ENCODE results near the gene PPIA. TPM values are rescaled to one million over a fixed set of nuclear protein-coding genes. Genes with fewer than 3 reads are reported as not detected.
A peak's percentile ranks its signal among the peaks of the same experiment; 100 is the strongest.

Gene PPIA
- polyA plus RNA-seq, 3 donors = 1,614 to 2,276 (median 2,037) TPM

DNA sequence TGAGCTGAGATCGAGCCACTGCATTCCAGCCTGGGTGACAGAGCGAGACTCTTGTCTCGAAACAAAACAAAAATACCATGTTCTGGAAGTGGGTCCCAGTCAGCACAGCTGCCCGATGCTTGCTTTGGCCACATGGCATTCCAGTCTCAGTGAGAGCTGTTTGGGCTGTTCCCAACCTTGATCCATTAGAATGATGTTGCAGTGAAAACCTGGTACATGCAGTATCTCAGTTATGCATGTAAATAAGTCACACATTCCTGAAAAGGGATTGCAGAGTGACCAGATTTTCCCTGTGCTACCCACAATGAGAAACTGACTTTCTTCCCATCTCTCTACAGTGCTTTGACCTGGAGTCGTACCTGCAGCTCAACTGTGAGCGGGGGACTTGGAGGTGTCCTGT lies 32.4 kb upstream of the PPIA start:
- H3K4me3 ChIP-seq (replicated peaks in 1 of 3; ENCODE audit: low read depth in 2 of 3, low read length in 3 of 3) = no peak overlapping the region
- no peak overlapping the region for H3K27ac ChIP-seq (ENCODE audit: low read depth in 1 of 2, low read length in 2 of 2)
- no peaks in the 10 kb centered on the region for H4K20me1 ChIP-seq (ENCODE audit: insufficient read depth, low read length)
- Mint-ChIP-seq H3K4me1 (peaks cover 17% of the 10 kb centered on the region), H3K27ac (peak overlapping the region in 1 of 7 donors; percentile 34), H3K9me3 (no peaks in the 10 kb centered on the region), H3K27me3 (ENCODE audit: low read depth in 3 of 3) (peaks cover 0 to 2% (median 2%) of the 10 kb centered on the region in 3 donors), H3K36me3 (peaks cover 81 to 90% of the 10 kb centered on the region in 2 donors), H3K4me3 (no peak overlapping the region)
- intact Hi-C loops (cut with micrococcal nuclease) = loop anchor here in 1 of 2 donors (10.0 kb wide), 1 partner anchor 171 kb away; no protein-coding TSS in a partner anchor
- H3K9ac ChIP-seq (ENCODE audit: insufficient read depth, low read length, poor library complexity, severe bottlenecking) = no peak overlapping the region
- TF ChIP-seq, protein P1, sequence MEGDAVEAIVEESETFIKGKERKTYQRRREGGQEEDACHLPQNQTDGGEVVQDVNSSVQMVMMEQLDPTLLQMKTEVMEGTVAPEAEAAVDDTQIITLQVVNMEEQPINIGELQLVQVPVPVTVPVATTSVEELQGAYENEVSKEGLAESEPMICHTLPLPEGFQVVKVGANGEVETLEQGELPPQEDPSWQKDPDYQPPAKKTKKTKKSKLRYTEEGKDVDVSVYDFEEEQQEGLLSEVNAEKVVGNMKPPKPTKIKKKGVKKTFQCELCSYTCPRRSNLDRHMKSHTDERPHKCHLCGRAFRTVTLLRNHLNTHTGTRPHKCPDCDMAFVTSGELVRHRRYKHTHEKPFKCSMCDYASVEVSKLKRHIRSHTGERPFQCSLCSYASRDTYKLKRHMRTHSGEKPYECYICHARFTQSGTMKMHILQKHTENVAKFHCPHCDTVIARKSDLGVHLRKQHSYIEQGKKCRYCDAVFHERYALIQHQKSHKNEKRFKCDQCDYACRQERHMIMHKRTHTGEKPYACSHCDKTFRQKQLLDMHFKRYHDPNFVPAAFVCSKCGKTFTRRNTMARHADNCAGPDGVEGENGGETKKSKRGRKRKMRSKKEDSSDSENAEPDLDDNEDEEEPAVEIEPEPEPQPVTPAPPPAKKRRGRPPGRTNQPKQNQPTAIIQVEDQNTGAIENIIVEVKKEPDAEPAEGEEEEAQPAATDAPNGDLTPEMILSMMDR (IDR thresholded peaks at IDR 0.05) = no peak
- H3K27me3 ChIP-seq (ENCODE audit: control insufficient read depth in 2 of 2, insufficient read depth in 2 of 2, low read length in 2 of 2) = no peaks in the 10 kb centered on the region
- H3K9me3 ChIP-seq (replicated peaks in 1 of 2; ENCODE audit: control insufficient read depth in 1 of 2, insufficient read depth in 1 of 2, low read length in 2 of 2) = no peaks in the 10 kb centered on the region
- no peak overlapping the region for H2AFZ ChIP-seq (ENCODE audit: insufficient read depth, low read depth, low read length, poor library complexity, severe bottlenecking)
- WGBS (ENCODE audit: insufficient coverage) = 97% methylated on average over 6 of the region's 6 CpGs
- H3K4me2 ChIP-seq (replicated peaks; ENCODE audit: extremely low read depth, low read length, poor library complexity, severe bottlenecking) = no peak overlapping the region
- H3K79me2 ChIP-seq (ENCODE audit: insufficient read depth, low read length) = no peaks in the 10 kb centered on the region
- H3K4me1 ChIP-seq (ENCODE audit: control insufficient read depth in 1 of 2, insufficient read depth in 2 of 2, low read length in 2 of 2) = peaks cover 16 to 17% of the 10 kb centered on the region in 2 donors
- DNase-seq = no peak
- H3K36me3 ChIP-seq (replicated peaks in 1 of 2; ENCODE audit: control insufficient read depth in 1 of 2, insufficient read depth in 2 of 2, low read length in 2 of 2) = peaks cover 83 to 88% of the 10 kb centered on the region in 2 donors

DNA sequence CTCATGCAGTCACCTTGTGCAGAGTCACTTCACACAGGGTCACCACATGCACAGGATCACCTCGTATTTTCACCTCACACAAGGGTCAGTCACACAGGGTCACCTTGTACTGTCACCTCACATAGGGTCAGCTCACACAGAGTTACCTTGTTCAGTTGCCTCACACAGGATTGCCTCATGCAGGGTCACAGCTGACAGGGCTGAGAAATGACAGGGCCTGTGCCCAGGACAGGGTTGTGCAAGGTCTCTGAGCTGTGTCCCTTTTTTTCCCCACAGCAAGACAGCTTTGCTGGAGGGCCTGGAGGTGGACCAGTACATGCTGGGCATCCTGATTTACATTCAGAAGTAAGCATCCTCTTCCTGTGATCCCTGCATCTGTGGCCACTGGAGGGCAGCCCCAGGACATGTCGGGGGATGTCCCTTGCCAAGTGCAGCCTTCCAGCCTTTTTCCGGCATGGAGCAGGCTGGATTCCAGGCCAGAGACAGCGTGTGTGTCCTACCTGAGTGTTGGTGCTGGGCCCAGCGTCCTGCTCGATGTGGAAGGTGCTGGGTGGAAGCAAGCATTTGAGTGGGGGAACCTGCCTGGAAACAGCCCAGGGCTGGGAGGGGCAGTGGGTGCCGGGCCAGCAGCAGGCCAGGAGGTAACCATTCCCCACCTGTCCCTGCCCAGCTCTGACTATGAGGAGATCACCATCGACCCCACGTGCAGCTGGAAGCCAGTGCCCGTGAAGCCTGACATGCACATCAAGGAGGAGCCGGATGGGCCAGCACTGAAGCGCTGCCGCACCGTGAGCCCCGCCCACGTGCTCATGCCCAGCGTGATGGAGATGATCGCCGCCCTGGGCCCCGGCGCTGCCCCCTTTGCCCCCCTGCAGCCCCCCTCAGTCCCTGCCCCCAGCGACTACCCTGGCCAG lies 31.6 kb upstream of the PPIA start:
- no peaks in the 10 kb centered on the region for H3K9me3 ChIP-seq (replicated peaks in 1 of 2; ENCODE audit: control insufficient read depth in 1 of 2, insufficient read depth in 1 of 2, low read length in 2 of 2)
- intact Hi-C loops (cut with micrococcal nuclease) = loop anchor here in 1 of 2 donors (10.0 kb wide), 1 partner anchor 170 kb away; no protein-coding TSS in a partner anchor
- no peaks in the 10 kb centered on the region for H3K79me2 ChIP-seq (ENCODE audit: insufficient read depth, low read length)
- no peak overlapping the region for H3K9ac ChIP-seq (ENCODE audit: insufficient read depth, low read length, poor library complexity, severe bottlenecking)
- no peaks in the 10 kb centered on the region for H3K27me3 ChIP-seq (ENCODE audit: control insufficient read depth in 2 of 2, insufficient read depth in 2 of 2, low read length in 2 of 2)
- no peak for DNase-seq
- H3K27me3 Mint-ChIP-seq (ENCODE audit: low read depth in 3 of 3) = peaks cover 0 to 3% (median 2%) of the 10 kb centered on the region in 3 donors
- H3K4me1 ChIP-seq (ENCODE audit: control insufficient read depth in 1 of 2, insufficient read depth in 2 of 2, low read length in 2 of 2) = peaks cover 24 to 26% of the 10 kb centered on the region in 2 donors
- peak overlapping the region in 2 of 7 donors; percentile 25 to 34 for H3K27ac Mint-ChIP-seq
- H3K36me3 ChIP-seq (replicated peaks in 1 of 2; ENCODE audit: control insufficient read depth in 1 of 2, insufficient read depth in 2 of 2, low read length in 2 of 2) = peaks cover 75 to 80% of the 10 kb centered on the region in 2 donors
- peaks cover 26% of the 10 kb centered on the region for H3K4me1 Mint-ChIP-seq
- peaks cover 72 to 82% of the 10 kb centered on the region in 2 donors for H3K36me3 Mint-ChIP-seq
- H3K4me3 Mint-ChIP-seq = no peak overlapping the region
- TF ChIP-seq, protein P1 (IDR thresholded peaks at IDR 0.05) = no peak
- H3K4me2 ChIP-seq (replicated peaks; ENCODE audit: extremely low read depth, low read length, poor library complexity, severe bottlenecking) = no peak overlapping the region
- WGBS (ENCODE audit: insufficient coverage) = 96% methylated on average over 18 of the region's 22 CpGs
- no peak overlapping the region for H3K4me3 ChIP-seq (replicated peaks in 1 of 3; ENCODE audit: low read depth in 2 of 3, low read length in 3 of 3)
- no peak overlapping the region for H3K27ac ChIP-seq (ENCODE audit: low read depth in 1 of 2, low read length in 2 of 2)
- no peak overlapping the region for H2AFZ ChIP-seq (ENCODE audit: insufficient read depth, low read depth, low read length, poor library complexity, severe bottlenecking)
- H4K20me1 ChIP-seq (ENCODE audit: insufficient read depth, low read length) = no peaks in the 10 kb centered on the region
- H3K9me3 Mint-ChIP-seq = no peaks in the 10 kb centered on the region
